ENCODE results near the gene SIN3A.

Gene SIN3A

DNA sequence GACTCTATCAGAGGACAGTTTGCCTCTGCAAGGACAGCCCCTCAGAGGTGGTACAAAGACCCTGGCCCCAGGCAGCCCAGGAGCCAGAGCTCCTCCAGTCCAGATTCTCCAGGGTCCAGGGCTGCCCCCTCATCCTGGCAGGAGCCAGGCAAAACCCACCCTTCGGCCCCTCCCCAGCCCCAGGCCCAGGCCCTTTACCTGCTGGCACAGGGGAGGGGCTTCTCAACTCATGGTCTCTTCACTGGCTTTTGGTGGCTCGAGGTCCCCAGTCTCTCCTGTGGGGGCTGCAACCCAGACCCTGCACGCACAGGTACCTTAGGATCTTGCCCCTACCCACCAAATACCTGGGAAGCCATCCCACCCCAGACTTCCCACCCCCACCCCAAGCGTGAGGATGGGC lies 96.1 kb downstream of the SIN3A start:
- H3K4me3 ChIP-seq (ENCODE audit: low read length), result no peak overlapping the region
- TF ChIP-seq EZH2phosphoT487 (IDR thresholded peaks at IDR 0.05; ENCODE audit: borderline replicate concordance, low read length), result no peak
- TF ChIP-seq, protein P1, sequence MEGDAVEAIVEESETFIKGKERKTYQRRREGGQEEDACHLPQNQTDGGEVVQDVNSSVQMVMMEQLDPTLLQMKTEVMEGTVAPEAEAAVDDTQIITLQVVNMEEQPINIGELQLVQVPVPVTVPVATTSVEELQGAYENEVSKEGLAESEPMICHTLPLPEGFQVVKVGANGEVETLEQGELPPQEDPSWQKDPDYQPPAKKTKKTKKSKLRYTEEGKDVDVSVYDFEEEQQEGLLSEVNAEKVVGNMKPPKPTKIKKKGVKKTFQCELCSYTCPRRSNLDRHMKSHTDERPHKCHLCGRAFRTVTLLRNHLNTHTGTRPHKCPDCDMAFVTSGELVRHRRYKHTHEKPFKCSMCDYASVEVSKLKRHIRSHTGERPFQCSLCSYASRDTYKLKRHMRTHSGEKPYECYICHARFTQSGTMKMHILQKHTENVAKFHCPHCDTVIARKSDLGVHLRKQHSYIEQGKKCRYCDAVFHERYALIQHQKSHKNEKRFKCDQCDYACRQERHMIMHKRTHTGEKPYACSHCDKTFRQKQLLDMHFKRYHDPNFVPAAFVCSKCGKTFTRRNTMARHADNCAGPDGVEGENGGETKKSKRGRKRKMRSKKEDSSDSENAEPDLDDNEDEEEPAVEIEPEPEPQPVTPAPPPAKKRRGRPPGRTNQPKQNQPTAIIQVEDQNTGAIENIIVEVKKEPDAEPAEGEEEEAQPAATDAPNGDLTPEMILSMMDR (IDR thresholded peaks at IDR 0.05; ENCODE audit: low read depth, low read length, poor library complexity, severe bottlenecking), result no peak
- H3F3A ChIP-seq (ENCODE audit: control insufficient read depth, insufficient read depth), result peaks cover 6% of the 10 kb centered on the region
- no peaks in the 10 kb centered on the region for H3K27me3 ChIP-seq (ENCODE audit: control insufficient read depth, low read length)
- no peaks in the 10 kb centered on the region for H3K9me2 ChIP-seq (replicated peaks; ENCODE audit: control insufficient read depth, low read length)
- H3K36me3 ChIP-seq (ENCODE audit: control insufficient read depth, low read length), result peaks cover 60% of the 10 kb centered on the region
- H3K9me3 ChIP-seq (ENCODE audit: control insufficient read depth, insufficient read depth, low read length), result no peaks in the 10 kb centered on the region
- H3K4me1 ChIP-seq (ENCODE audit: control insufficient read depth, low read length), result peaks cover 10% of the 10 kb centered on the region
- peaks cover 7% of the 10 kb centered on the region for H3K79me2 ChIP-seq (ENCODE audit: control insufficient read depth, low read length)
- H4K20me1 ChIP-seq (ENCODE audit: control insufficient read depth, insufficient read depth, low read depth, low read length), result no peaks in the 10 kb centered on the region
- no peak overlapping the region for H3K27ac ChIP-seq (ENCODE audit: low read depth, low read length)
- no peak overlapping the region for H3K4me2 ChIP-seq (ENCODE audit: low read length)

DNA sequence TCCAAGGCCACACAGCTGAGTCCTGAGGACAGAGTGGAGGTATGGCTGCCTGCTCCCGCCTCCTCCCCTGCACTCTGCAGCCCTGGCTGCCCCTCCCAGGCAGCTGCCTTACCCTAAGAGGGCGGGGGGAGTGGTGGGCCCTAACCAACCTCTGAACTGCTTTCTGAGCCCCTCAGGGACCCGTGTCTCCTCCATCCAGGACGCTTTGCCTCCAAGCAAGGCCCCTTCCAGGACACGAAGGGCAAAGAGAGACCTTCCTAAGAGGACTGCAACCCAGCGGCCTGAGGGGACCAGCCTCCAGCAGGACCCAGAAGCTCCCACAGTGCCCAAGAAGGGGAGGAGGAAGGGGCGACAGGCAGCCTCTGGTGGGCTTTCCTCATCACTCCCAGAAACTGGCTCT lies 97.0 kb downstream of the SIN3A start:
- H3K4me2 ChIP-seq (ENCODE audit: low read length), result no peak overlapping the region
- H3K79me2 ChIP-seq (ENCODE audit: control insufficient read depth, low read length), result peaks cover 10% of the 10 kb centered on the region
- TF ChIP-seq, protein P1 (IDR thresholded peaks at IDR 0.05; ENCODE audit: low read depth, low read length, poor library complexity, severe bottlenecking), result no peak
- no peak for TF ChIP-seq EZH2phosphoT487 (IDR thresholded peaks at IDR 0.05; ENCODE audit: borderline replicate concordance, low read length)
- H3K9me3 ChIP-seq (ENCODE audit: control insufficient read depth, insufficient read depth, low read length), result no peaks in the 10 kb centered on the region
- no peaks in the 10 kb centered on the region for H3K9me2 ChIP-seq (replicated peaks; ENCODE audit: control insufficient read depth, low read length)
- peaks cover 67% of the 10 kb centered on the region for H3K36me3 ChIP-seq (ENCODE audit: control insufficient read depth, low read length)
- H3K4me1 ChIP-seq (ENCODE audit: control insufficient read depth, low read length), result peaks cover 19% of the 10 kb centered on the region
- H3K27ac ChIP-seq (ENCODE audit: low read depth, low read length), result no peak overlapping the region
- no peaks in the 10 kb centered on the region for H4K20me1 ChIP-seq (ENCODE audit: control insufficient read depth, insufficient read depth, low read depth, low read length)
- H3K27me3 ChIP-seq (ENCODE audit: control insufficient read depth, low read length), result no peaks in the 10 kb centered on the region
- peaks cover 9% of the 10 kb centered on the region for H3F3A ChIP-seq (ENCODE audit: control insufficient read depth, insufficient read depth)
- H3K4me3 ChIP-seq (ENCODE audit: low read length), result no peak overlapping the region

DNA sequence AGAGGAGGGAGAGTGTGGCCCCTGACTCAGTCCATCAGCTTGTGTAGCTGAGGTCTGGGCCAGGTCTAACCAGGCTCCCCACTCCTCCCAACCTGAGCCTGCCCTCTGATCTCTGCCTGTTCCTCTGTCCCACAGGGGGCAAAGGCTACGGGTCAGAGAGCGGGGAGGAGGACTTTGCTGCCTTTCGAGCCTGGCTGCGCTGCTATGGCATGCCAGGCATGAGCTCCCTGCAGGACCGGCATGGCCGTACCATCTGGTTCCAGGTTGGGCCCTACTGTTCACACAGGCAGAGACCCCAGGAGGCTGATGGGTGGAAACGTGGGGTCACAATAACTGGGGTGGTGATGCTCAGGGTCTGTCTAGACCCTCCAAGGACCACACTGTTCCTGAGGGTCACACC lies 97.9 kb downstream of the SIN3A start:
- Histone ChIP-seq H4K20me1 (ENCODE audit: control insufficient read depth, insufficient read depth, low read depth, low read length) (no peaks in the 10 kb centered on the region), H3K9me3 (ENCODE audit: control insufficient read depth, insufficient read depth, low read length) (peaks cover 5% of the 10 kb centered on the region; the same call in 1 of the 2 replicates), H3K27ac (ENCODE audit: low read depth, low read length) (no peak overlapping the region), H3K27me3 (ENCODE audit: control insufficient read depth, low read length) (no peaks in the 10 kb centered on the region), H3K4me3 (ENCODE audit: low read length) (no peak overlapping the region), H3F3A (ENCODE audit: control insufficient read depth, insufficient read depth) (peaks cover 11% of the 10 kb centered on the region), H3K4me1 (ENCODE audit: control insufficient read depth, low read length) (peaks cover 28% of the 10 kb centered on the region), H3K36me3 (ENCODE audit: control insufficient read depth, low read length) (peaks cover 76% of the 10 kb centered on the region), H3K9me2 (replicated peaks; ENCODE audit: control insufficient read depth, low read length) (no peaks in the 10 kb centered on the region), H3K79me2 (ENCODE audit: control insufficient read depth, low read length) (peaks cover 18% of the 10 kb centered on the region), H3K4me2 (ENCODE audit: low read length) (no peak overlapping the region)
- no peak for TF ChIP-seq EZH2phosphoT487 (IDR thresholded peaks at IDR 0.05; ENCODE audit: borderline replicate concordance, low read length)
- TF ChIP-seq, protein P1 (IDR thresholded peaks at IDR 0.05; ENCODE audit: low read depth, low read length, poor library complexity, severe bottlenecking), result no peak
